Measurements from ENCODE around the gene PLEKHA4.
"Not testable (repeated sequence)": the region's sequence is repeated elsewhere in the genome, so short reads cannot be mapped to it uniquely, and the experiment has no call there.

The PLEKHA4 gene

GRCh38 chr19:48796298-48797083 is 71.9 kb downstream of the PLEKHA4 start:
- no peak for DNase-seq

- DNase-seq: no peak
Measured at GRCh38 chr19:48795685-48796070, 72.7 kb downstream of the PLEKHA4 start.

GRCh38 chr19:48795055-48795684 is 73.2 kb downstream of the PLEKHA4 start:
- DNase-seq: peak; percentile 89

- no peak for DNase-seq
Measured at GRCh38 chr19:48794291-48794690, 74.1 kb downstream of the PLEKHA4 start.

GRCh38 chr19:48793271-48793670 is 75.1 kb downstream of the PLEKHA4 start:
- DNase-seq: no peak

DNA sequence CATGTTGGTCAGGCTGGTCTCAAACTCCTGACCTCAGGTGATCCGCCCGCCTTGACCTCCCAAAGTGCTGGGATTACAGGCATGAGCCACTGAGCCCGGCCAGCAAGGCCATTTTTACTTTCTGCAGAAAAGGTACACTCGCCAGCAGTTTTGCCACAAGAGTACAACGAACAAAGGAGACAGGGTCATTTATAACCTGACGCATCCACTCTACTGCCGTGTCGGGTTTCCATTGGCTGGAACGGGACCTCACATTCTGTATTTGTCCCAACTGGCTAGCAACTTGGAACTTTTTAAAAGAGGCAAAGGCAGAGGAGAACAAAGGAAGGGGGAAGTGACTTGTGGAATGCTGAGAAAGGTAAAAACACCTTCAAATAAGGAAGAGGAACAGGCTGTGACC is 81.1 kb downstream of the PLEKHA4 start:
- DNase-seq: not testable (repeated sequence)
